Fibroblast of lung (primary cell): ENCODE measurements around the gene AIFM3. TPM values are rescaled to one million over a fixed set of nuclear protein-coding genes. Genes with fewer than 3 reads are reported as not detected.

Experiments
- DNase-seq, 2 donors: peaks; one replicate each; pipeline versions ENCODE4 v3.0.0 to v3.0.0-alpha.2; 2010; ENCODE audit warnings: low read depth in 2 of 2
- H2AFZ ChIP-seq: 2 replicates; pipeline ENCODE4 v1.5.1; 2012; ENCODE audit warnings: low read length, control low read depth, inconsistent platforms
- H3K27ac ChIP-seq: 2 replicates; pipeline ENCODE4 v1.5.1; 2011; ENCODE audit warnings: low read length, control low read depth; ENCODE audit not compliant: insufficient read depth
- H3K27me3 ChIP-seq: 2 replicates; pipeline ENCODE4 v1.5.1; 2011; ENCODE audit warnings: mild to moderate bottlenecking, low read length; ENCODE audit not compliant: control insufficient read depth, insufficient read depth
- H3K36me3 ChIP-seq: 2 replicates; pipeline ENCODE4 v1.5.1; 2011; ENCODE audit warnings: low read length; ENCODE audit not compliant: control insufficient read depth, insufficient read depth
- H3K4me1 ChIP-seq: 2 replicates; pipeline ENCODE4 v1.5.1; 2011; ENCODE audit warnings: low read length; ENCODE audit not compliant: control insufficient read depth, insufficient read depth; ENCODE audit errors: extremely low read depth
- H3K4me2 ChIP-seq: 2 replicates; pipeline ENCODE4 v1.5.1; 2011; ENCODE audit warnings: low read length, control low read depth; ENCODE audit not compliant: insufficient read depth; ENCODE audit errors: extremely low read depth
- H3K4me3 ChIP-seq, 4 experiments: fragments of 200-600 bp in 1 of 4; sonication (generic) in 1 of 4; replicated peaks in 1 of 4; 2 replicates each; pipeline ENCODE4 v1.5.1; 2011 to 2016; ENCODE audit warnings: low read length in 4 of 4, low read depth in 3 of 4, mild to moderate bottlenecking in 3 of 4, control low read depth in 2 of 4, inconsistent platforms in 1 of 4, mixed read lengths in 1 of 4; ENCODE audit not compliant: insufficient read depth in 1 of 4; ENCODE audit errors: control extremely low read depth in 1 of 4
- H3K79me2 ChIP-seq: 2 replicates; pipeline ENCODE4 v1.5.1; 2012; ENCODE audit warnings: mild to moderate bottlenecking, low read length, inconsistent platforms; ENCODE audit not compliant: control insufficient read depth, insufficient read depth
- H3K9ac ChIP-seq: 2 replicates; pipeline ENCODE4 v1.5.1; 2011; ENCODE audit warnings: mild to moderate bottlenecking, low read length, control low read depth; ENCODE audit not compliant: insufficient read depth
- H3K9me3 ChIP-seq: 2 replicates; pipeline ENCODE4 v1.5.1; 2012; ENCODE audit warnings: low read depth, low read length; ENCODE audit not compliant: control insufficient read depth, insufficient read depth
- H4K20me1 ChIP-seq: 2 replicates; pipeline ENCODE4 v1.5.1; 2011; ENCODE audit warnings: low read length; ENCODE audit not compliant: control insufficient read depth, insufficient read depth; ENCODE audit errors: extremely low read depth
- EZH2 ChIP-seq: IDR thresholded peaks from 2 replicates; pipeline ENCODE4 v1.5.1; 2012; ENCODE audit warnings: low read length, control low read depth, mild to moderate bottlenecking; ENCODE audit errors: missing control alignments
- polyA plus RNA-seq, 2 donors: library from polyadenylated mRNA; depleted of rRNA in 1 of 2; stranded (reverse) in 1 of 2; unstranded in 1 of 2; fragments of >200 nt; gene quantifications; 2 replicates each; pipeline ENCODE4 v1.2.1, GENCODE V29; 2011 to 2012; ENCODE audit warnings: missing spikeins in 1 of 2
- total RNA-seq: library from RNA; depleted of rRNA; stranded (reverse); fragments of >200 nt; gene quantifications from 2 replicates; pipeline ENCODE4 v1.2.1, GENCODE V29; 2014
- TF ChIP-seq, protein P1 (sequence below), 2 donors: IDR thresholded peaks in 1 of 2; conservative IDR thresholded peaks in 1 of 2; 1 replicate in 1 of 2; 2 replicates in 1 of 2; pipeline ENCODE4 v1.5.1; 2011 to 2012; ENCODE audit warnings: low read length in 2 of 2, control low read depth in 1 of 2, inconsistent platforms in 1 of 2, low read depth in 1 of 2, mild to moderate bottlenecking in 1 of 2

Gene AIFM3
- total and polyA plus RNA-seq, 2 donors (not counting 1 experiment from before 2014, with no cell fraction given) = 0.15 to 2.0 TPM

DNA sequence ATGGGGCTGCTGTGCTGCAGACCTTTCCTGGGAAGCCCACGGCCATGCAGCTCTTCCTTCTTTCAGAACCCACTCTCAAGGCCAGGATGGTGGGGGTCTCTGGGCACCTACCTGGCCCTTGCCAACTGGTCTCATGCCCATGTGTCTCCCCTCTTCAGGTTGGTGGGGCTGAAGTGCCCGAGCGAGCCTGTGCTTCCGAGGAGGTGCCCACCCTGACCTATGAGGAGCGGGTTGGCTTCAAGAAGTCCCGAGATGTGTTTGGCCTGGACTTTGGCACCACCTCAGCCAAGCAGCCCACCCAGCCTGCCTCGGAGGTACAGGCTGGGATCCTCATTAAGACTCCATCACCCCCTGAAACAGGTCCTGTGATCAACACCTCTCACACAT lies 25.0 kb downstream of the AIFM3 start:
- DNase-seq = no peak

DNA sequence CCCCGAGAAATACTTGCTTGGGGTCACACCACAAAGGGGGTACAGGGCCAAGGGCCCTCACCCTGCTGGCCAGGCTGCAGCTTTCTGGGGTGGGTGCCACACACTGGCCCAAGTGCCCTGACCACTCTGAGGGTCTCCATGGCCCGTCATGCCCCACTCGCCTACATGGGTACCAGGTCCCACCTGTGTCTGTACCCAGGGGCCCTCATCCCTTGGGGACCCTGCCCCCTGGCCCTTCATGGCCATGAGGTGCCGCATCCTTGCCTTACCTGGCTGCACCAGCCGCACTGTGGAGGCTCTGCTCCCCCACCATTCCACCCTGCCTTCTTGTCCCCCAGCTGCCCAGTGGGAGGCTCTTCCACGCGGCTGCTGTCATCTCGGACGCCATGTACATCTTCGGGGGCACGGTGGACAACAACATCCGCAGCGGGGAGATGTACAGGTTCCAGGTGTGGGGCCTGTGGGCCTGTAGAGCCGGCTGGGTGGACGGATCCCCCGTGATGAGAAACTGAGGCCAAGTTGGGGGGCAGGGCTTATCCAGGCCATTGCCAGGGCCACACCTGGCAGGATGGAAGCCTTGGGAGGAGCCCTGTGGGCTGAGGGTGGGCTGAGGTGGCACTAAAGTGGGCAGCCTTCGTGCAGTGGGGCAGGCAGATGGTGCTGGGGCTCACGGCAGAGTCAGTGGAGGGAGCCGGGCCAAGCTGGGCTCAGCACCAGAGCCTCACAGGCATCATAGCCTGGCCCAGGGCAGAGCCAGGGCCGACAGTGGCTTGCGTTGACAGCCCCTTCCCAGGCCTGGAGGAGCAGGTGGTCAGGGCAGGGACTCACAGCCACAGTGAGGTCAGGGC lies 25.6 kb downstream of the AIFM3 start:
- Histone ChIP-seq H3K36me3 (peaks cover 34% of the 10 kb centered on the region), H3K27me3 (no peaks in the 10 kb centered on the region), H3K4me1 (no peaks in the 10 kb centered on the region), H3K9ac (no peak overlapping the region), H3K79me2 (no peaks in the 10 kb centered on the region), H3K4me2 (no peak overlapping the region), H4K20me1 (no peaks in the 10 kb centered on the region), H3K4me3 (no peak overlapping the region), H3K27ac (no peak overlapping the region), H2AFZ (no peak overlapping the region), H3K9me3 (no peaks in the 10 kb centered on the region)
- no peak for TF ChIP-seq EZH2
- TF ChIP-seq, protein P1, sequence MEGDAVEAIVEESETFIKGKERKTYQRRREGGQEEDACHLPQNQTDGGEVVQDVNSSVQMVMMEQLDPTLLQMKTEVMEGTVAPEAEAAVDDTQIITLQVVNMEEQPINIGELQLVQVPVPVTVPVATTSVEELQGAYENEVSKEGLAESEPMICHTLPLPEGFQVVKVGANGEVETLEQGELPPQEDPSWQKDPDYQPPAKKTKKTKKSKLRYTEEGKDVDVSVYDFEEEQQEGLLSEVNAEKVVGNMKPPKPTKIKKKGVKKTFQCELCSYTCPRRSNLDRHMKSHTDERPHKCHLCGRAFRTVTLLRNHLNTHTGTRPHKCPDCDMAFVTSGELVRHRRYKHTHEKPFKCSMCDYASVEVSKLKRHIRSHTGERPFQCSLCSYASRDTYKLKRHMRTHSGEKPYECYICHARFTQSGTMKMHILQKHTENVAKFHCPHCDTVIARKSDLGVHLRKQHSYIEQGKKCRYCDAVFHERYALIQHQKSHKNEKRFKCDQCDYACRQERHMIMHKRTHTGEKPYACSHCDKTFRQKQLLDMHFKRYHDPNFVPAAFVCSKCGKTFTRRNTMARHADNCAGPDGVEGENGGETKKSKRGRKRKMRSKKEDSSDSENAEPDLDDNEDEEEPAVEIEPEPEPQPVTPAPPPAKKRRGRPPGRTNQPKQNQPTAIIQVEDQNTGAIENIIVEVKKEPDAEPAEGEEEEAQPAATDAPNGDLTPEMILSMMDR (conservative IDR thresholded peaks at IDR 0.05 in 1 of 2, IDR thresholded peaks at IDR 0.05 in 1 of 2; ENCODE audit: low read depth in 1 of 2, low read length in 2 of 2) = no peak
- no peak for DNase-seq

More for the DNA sequence above, 25.0 kb downstream of the AIFM3 start:
- no peaks in the 10 kb centered on the region for H3K79me2 ChIP-seq
- H3K36me3 ChIP-seq = peaks cover 31% of the 10 kb centered on the region
- H3K9ac ChIP-seq = no peak overlapping the region
- H4K20me1 ChIP-seq = no peaks in the 10 kb centered on the region
- H3K27ac ChIP-seq = no peak overlapping the region
- no peak overlapping the region for H3K4me3 ChIP-seq
- TF ChIP-seq, protein P1 (conservative IDR thresholded peaks at IDR 0.05 in 1 of 2, IDR thresholded peaks at IDR 0.05 in 1 of 2; ENCODE audit: low read depth in 1 of 2, low read length in 2 of 2) = no peak
- TF ChIP-seq EZH2 = no peak
- H2AFZ ChIP-seq = no peak overlapping the region
- H3K27me3 ChIP-seq = no peaks in the 10 kb centered on the region
- no peak overlapping the region for H3K4me2 ChIP-seq
- no peaks in the 10 kb centered on the region for H3K9me3 ChIP-seq
- H3K4me1 ChIP-seq = no peaks in the 10 kb centered on the region

- no peaks in the 10 kb centered on the region for H3K4me1 ChIP-seq
- no peaks in the 10 kb centered on the region for H4K20me1 ChIP-seq
- no peak overlapping the region for H2AFZ ChIP-seq
- TF ChIP-seq, protein P1 (conservative IDR thresholded peaks at IDR 0.05 in 1 of 2, IDR thresholded peaks at IDR 0.05 in 1 of 2; ENCODE audit: low read depth in 1 of 2, low read length in 2 of 2) = no peak
- no peak for TF ChIP-seq EZH2
- no peak overlapping the region for H3K27ac ChIP-seq
- DNase-seq = no peak
- no peaks in the 10 kb centered on the region for H3K79me2 ChIP-seq
- H3K4me3 ChIP-seq = no peak overlapping the region
- H3K36me3 ChIP-seq = peaks cover 35% of the 10 kb centered on the region
- no peak overlapping the region for H3K4me2 ChIP-seq
- H3K27me3 ChIP-seq = no peaks in the 10 kb centered on the region
- no peaks in the 10 kb centered on the region for H3K9me3 ChIP-seq
- H3K9ac ChIP-seq = no peak overlapping the region
These were observed 26.5 kb downstream of the AIFM3 start for GRCh38 chr22:20993304-20994127.
